Uterus (tissue), 4 donors: Measurements from ENCODE around the gene USO1. TPM values are rescaled to one million over a fixed set of nuclear protein-coding genes. Genes with fewer than 3 reads are reported as not detected.
"Not testable (repeated sequence)": the region's sequence is repeated elsewhere in the genome, so short reads cannot be mapped to it uniquely, and the experiment has no call there.

Experiments used
- DNase-seq, 2 donors: peaks; one replicate each; pipeline ENCODE4 v3.0.0-alpha.2; 2019 to 2020
- H3K27ac ChIP-seq, 2 donors: fragments of 200-600 bp; sonication (generic); 1 replicate in 1 of 2; 2 replicates in 1 of 2; pipeline ENCODE4 v1.5.1; 2016 to 2018
- H3K27me3 ChIP-seq, 2 donors: fragments of 200-600 bp; sonication (generic); one replicate each; pipeline ENCODE4 v1.5.1; 2018 to 2019; ENCODE audit warnings: control low read depth in 1 of 2
- H3K36me3 ChIP-seq, 2 donors: fragments of 200-600 bp; sonication (generic); one replicate each; pipeline ENCODE4 v1.5.1; 2019; ENCODE audit warnings: control low read depth in 1 of 2
- H3K4me1 ChIP-seq, 2 donors: fragments of 200-600 bp; sonication (generic); one replicate each; pipeline ENCODE4 v1.5.1; 2018 to 2019; ENCODE audit warnings: control low read depth in 1 of 2
- H3K4me3 ChIP-seq, 2 donors: fragments of 200-600 bp; sonication (generic); 1 replicate in 1 of 2; 2 replicates in 1 of 2; pipeline ENCODE4 v1.5.1; 2018 to 2019; ENCODE audit warnings: mild to moderate bottlenecking in 1 of 2
- H3K9me3 ChIP-seq, 2 donors: fragments of 200-600 bp; sonication (generic); one replicate each; pipeline ENCODE4 v1.5.1; 2019; ENCODE audit warnings: control low read depth in 1 of 2
- POLR2A ChIP-seq, 2 donors: fragments of 450-650 bp; IDR thresholded peaks; one replicate each; pipeline ENCODE4 v1.6.1; 2016; ENCODE audit warnings: antibody characterized with exemption in 2 of 2, mild to moderate bottlenecking in 1 of 2, moderate library complexity in 1 of 2
- intact Hi-C: fragments of 100-400 bp; cut with DNase I; formaldehyde crosslinking; loops from one replicate; pipeline ENCODE4 v1.15.1; 2023; ENCODE audit warnings: low total_unique reads
- total RNA-seq, 4 donors: library from RNA; depleted of rRNA in 3 of 4; stranded (reverse); fragments of >200 nt in 3 of 4; gene quantifications; one replicate each; pipeline versions ENCODE4 v1.1.0 to v1.2.4, GENCODE V29; 2014 to 2023
- TF ChIP-seq, protein P1 (sequence below), 4 experiments: fragments of 200-600 bp in 2 of 4; fragments of 450-650 bp in 2 of 4; sonication (generic) in 2 of 4; IDR thresholded peaks; one replicate each; pipeline ENCODE4 v1.5.1; 2016 to 2019; ENCODE audit warnings: antibody characterized with exemption in 4 of 4, mild to moderate bottlenecking in 2 of 4, moderate library complexity in 1 of 4
- donor health status: DM: yes; HTN: yes; CAD: no.

Gene USO1
- total RNA-seq, 4 donors from 2014 or later: 20.0 to 127 (median 59.4) TPM

DNA sequence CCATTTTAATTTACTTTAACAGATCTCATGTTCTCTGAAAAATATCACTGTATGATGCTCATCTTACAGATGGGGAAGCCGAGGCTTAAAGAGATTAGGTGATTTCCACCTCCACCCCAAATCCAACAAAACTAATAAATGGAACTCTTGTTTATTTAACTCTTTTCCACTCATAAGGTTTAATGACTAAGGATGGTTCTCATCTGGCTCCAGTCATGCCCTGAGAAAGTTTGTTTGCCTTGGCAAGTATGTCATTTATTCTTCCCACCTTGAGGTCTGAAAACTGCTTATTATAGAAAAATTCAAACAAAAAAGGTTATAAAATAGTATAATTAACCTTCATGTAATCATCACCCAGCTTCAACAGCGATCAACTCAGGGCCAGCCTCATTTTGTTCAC is 121.6 kb downstream of the USO1 start:
- H3K9me3 ChIP-seq: no peaks in the 10 kb centered on the region
- no peak overlapping the region for H3K27ac ChIP-seq
- intact Hi-C loops: no loop called here
- H3K36me3 ChIP-seq: no peaks in the 10 kb centered on the region
- H3K27me3 ChIP-seq: no peaks in the 10 kb centered on the region
- no peak for DNase-seq
- no peak overlapping the region for H3K4me3 ChIP-seq
- H3K4me1 ChIP-seq: no peaks in the 10 kb centered on the region
- no peak for TF ChIP-seq POLR2A (IDR thresholded peaks at IDR 0.05)
- TF ChIP-seq, protein P1, sequence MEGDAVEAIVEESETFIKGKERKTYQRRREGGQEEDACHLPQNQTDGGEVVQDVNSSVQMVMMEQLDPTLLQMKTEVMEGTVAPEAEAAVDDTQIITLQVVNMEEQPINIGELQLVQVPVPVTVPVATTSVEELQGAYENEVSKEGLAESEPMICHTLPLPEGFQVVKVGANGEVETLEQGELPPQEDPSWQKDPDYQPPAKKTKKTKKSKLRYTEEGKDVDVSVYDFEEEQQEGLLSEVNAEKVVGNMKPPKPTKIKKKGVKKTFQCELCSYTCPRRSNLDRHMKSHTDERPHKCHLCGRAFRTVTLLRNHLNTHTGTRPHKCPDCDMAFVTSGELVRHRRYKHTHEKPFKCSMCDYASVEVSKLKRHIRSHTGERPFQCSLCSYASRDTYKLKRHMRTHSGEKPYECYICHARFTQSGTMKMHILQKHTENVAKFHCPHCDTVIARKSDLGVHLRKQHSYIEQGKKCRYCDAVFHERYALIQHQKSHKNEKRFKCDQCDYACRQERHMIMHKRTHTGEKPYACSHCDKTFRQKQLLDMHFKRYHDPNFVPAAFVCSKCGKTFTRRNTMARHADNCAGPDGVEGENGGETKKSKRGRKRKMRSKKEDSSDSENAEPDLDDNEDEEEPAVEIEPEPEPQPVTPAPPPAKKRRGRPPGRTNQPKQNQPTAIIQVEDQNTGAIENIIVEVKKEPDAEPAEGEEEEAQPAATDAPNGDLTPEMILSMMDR (IDR thresholded peaks at IDR 0.05): no peak

DNA sequence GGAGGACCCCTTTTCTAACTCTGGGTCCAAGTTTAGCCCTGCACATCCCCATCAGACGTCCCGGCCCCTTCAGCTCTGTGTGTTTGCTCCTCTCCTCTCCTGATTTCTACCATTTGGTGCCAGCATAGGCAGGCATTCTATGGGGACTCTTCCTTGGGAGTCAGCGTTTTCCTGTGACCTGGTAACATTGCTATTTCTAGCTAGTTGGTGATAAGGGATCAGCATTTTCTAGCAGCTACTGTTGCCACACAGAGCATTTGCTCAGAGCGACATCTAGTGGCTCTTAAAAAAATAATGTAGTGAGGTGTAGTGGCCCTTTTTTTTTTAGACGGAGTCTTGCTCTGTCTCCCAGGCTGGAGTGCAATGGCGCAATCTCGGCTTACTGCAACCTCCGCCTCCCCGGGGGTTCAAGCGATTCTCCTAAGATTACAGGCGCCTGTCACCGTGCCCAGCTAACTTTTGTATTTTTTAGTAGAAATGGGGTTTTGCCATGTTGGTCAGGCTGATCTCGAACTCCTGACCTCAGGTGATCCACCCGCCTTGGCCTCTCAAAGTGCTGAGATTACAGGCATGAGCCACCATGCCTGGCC is 123.9 kb downstream of the USO1 start:
- H3K36me3 ChIP-seq, H3K9me3 ChIP-seq, H3K27ac ChIP-seq, intact Hi-C loops, H3K27me3 ChIP-seq, H3K4me1 ChIP-seq, H3K4me3 ChIP-seq: not testable (repeated sequence)
- TF ChIP-seq, protein P1 (IDR thresholded peaks at IDR 0.05): peak; percentile 49 to 63 (median 54)
- DNase-seq: peak; percentile 21 to 29

DNA sequence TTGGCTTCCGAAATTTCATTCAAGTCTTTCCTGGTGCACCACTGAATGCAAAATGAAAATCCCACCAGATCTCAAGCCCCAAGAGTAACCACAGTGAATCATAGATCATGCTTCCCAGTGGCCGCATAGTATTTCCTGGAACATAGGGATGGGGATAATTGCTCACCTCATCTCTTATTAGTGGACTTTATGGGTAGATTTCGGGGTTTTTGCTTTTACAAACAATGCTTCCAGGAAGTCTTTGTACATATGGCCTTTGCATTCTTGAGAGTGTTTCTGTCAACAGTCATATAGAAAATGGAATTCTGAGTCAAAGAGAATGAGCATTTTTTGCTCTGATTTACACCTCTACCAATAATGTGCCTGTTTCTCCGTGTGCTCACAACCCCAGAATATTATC is 124.5 kb downstream of the USO1 start:
- Histone ChIP-seq H3K9me3 (no peaks in the 10 kb centered on the region), H3K4me3 (no peak overlapping the region), H3K27me3 (no peaks in the 10 kb centered on the region), H3K27ac (no peak overlapping the region), H3K36me3 (no peaks in the 10 kb centered on the region), H3K4me1 (no peaks in the 10 kb centered on the region)
- TF ChIP-seq, protein P1 (IDR thresholded peaks at IDR 0.05): no peak
- no peak for TF ChIP-seq POLR2A (IDR thresholded peaks at IDR 0.05)
- intact Hi-C loops: no loop called here
- no peak for DNase-seq

DNA sequence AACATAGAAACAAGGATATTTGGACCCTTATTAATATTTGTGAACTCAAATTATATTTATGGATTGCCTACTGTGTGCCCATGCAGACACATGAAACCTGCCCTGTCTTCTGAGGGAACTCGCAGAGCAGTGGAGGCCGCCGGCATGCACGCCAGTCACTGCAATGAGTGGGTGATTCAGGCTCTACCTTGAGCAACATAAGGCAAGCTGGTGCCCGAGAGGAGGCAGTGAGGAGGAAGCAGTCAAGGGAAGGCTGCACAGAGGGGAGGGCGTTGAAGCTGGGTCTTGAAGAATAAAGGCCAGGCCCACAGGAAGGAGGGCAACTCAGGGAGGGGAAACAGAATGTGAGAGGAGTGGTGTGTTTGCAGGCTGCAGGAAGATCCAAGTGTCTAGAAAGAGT is 125.1 kb downstream of the USO1 start:
- no peaks in the 10 kb centered on the region for H3K9me3 ChIP-seq
- intact Hi-C loops: no loop called here

DNA sequence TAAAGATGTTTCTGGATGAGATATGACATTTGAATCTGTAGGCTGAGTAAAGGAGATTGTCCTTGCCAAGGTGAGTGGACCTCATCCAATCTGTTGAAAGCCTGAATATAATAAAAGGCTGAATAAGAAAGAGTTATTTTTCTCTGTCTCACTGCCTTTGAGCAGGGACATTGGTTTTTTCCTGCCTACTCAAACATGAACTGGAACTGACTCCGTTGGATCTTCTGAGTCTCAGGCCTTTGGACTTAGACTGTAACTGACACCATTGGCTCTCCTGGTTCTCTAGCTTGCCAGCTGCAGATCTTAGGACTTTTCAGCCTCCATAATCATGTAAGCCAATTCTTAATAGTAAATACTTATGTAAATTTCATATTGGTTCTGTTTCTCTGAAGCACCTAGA is 134.3 kb downstream of the USO1 start:
- no peaks in the 10 kb centered on the region for H3K9me3 ChIP-seq
- no peaks in the 10 kb centered on the region for H3K27me3 ChIP-seq
- no peak for DNase-seq
- H3K36me3 ChIP-seq: no peaks in the 10 kb centered on the region
- H3K4me3 ChIP-seq: no peak overlapping the region
- no peaks in the 10 kb centered on the region for H3K4me1 ChIP-seq
- TF ChIP-seq, protein P1 (IDR thresholded peaks at IDR 0.05): no peak
- no peak for TF ChIP-seq POLR2A (IDR thresholded peaks at IDR 0.05)
- H3K27ac ChIP-seq: no peak overlapping the region
- intact Hi-C loops: no loop called here

More for the DNA sequence above, 125.1 kb downstream of the USO1 start:
- H3K4me3 ChIP-seq: no peak overlapping the region
- H3K4me1 ChIP-seq: no peaks in the 10 kb centered on the region
- no peak overlapping the region for H3K27ac ChIP-seq
- H3K36me3 ChIP-seq: no peaks in the 10 kb centered on the region
- TF ChIP-seq, protein P1 (IDR thresholded peaks at IDR 0.05): no peak
- TF ChIP-seq POLR2A (IDR thresholded peaks at IDR 0.05): no peak
- DNase-seq: no peak
- H3K27me3 ChIP-seq: no peaks in the 10 kb centered on the region
